Measurements from ENCODE around the gene CACNA2D3. TPM values are rescaled to one million over a fixed set of nuclear protein-coding genes. Genes with fewer than 3 reads are reported as not detected.
"Not testable (repeated sequence)": the region's sequence is repeated elsewhere in the genome, so short reads cannot be mapped to it uniquely, and the experiment has no call there.

Gene CACNA2D3
- total and polyA plus RNA-seq, 7 donors, result 2.7 to 13.5 (median 9.0) TPM

GRCh38 chr3:54633444-54634121 is 511.2 kb downstream of the CACNA2D3 start:
- no peak for ATAC-seq
- no peak for TF ChIP-seq CTCF (IDR thresholded peaks at IDR 0.05)
- intact Hi-C loops (cut with DNase I), result no loop called here
- Histone ChIP-seq H3K4me1 (no peaks in the 10 kb centered on the region), H3K36me3 (ENCODE audit: insufficient read depth in 1 of 2, low read depth in 1 of 2) (no peaks in the 10 kb centered on the region), H3K4me3 (no peak overlapping the region), H3K27me3 (ENCODE audit: insufficient read depth in 3 of 3, low read length in 2 of 3) (no peaks in the 10 kb centered on the region), H3K9me3 (no peaks in the 10 kb centered on the region), H3K27ac (no peak overlapping the region)
- DNase-seq, result no peak
- 80 to 85% (median 83%) methylated on average over 10 of the region's 10 CpGs for WGBS, 3 donors

GRCh38 chr3:54634122-54634469 is 511.7 kb downstream of the CACNA2D3 start:
- no peak for DNase-seq
- no peak overlapping the region for H3K4me3 ChIP-seq
- H3K9me3 ChIP-seq, result no peaks in the 10 kb centered on the region
- TF ChIP-seq CTCF (IDR thresholded peaks at IDR 0.05), result no peak
- H3K36me3 ChIP-seq (ENCODE audit: insufficient read depth in 1 of 2, low read depth in 1 of 2), result no peaks in the 10 kb centered on the region
- no peaks in the 10 kb centered on the region for H3K27me3 ChIP-seq (ENCODE audit: insufficient read depth in 3 of 3, low read length in 2 of 3)
- ATAC-seq, result no peak
- no peaks in the 10 kb centered on the region for H3K4me1 ChIP-seq
- WGBS, 3 donors, result 80 to 88% (median 86%) methylated on average over 3 of the region's 3 CpGs
- intact Hi-C loops (cut with DNase I), result no loop called here
- no peak overlapping the region for H3K27ac ChIP-seq

GRCh38 chr3:54639790-54640372 is 517.5 kb downstream of the CACNA2D3 start:
- intact Hi-C loops (cut with DNase I), result not testable (repeated sequence)
- WGBS, 3 donors, result 73 to 77% (median 75%) methylated on average over 12 of the region's 12 CpGs

GRCh38 chr3:54641226-54642014 is 519.1 kb downstream of the CACNA2D3 start:
- DNase-seq (no peak), ATAC-seq (no peak)
- no peaks in the 10 kb centered on the region for H3K36me3 ChIP-seq (ENCODE audit: insufficient read depth in 1 of 2, low read depth in 1 of 2)
- 82 to 83% (median 83%) methylated on average over 2 of the region's 2 CpGs for WGBS, 3 donors
- H3K27me3 ChIP-seq (ENCODE audit: insufficient read depth in 3 of 3, low read length in 2 of 3), result no peaks in the 10 kb centered on the region
- no peak for TF ChIP-seq CTCF (IDR thresholded peaks at IDR 0.05)
- no peaks in the 10 kb centered on the region for H3K4me1 ChIP-seq
- intact Hi-C loops (cut with DNase I), result no loop called here
- no peak overlapping the region for H3K4me3 ChIP-seq
- no peaks in the 10 kb centered on the region for H3K9me3 ChIP-seq
- no peak overlapping the region for H3K27ac ChIP-seq

More at GRCh38 chr3:54639790-54640372, 517.5 kb downstream of the CACNA2D3 start:
- not testable (repeated sequence) for H3K27ac ChIP-seq; H3K9me3 ChIP-seq; H3K4me1 ChIP-seq; H3K36me3 ChIP-seq (ENCODE audit: insufficient read depth in 1 of 2, low read depth in 1 of 2); H3K4me3 ChIP-seq; ATAC-seq; H3K27me3 ChIP-seq (ENCODE audit: insufficient read depth in 3 of 3, low read length in 2 of 3); DNase-seq

GRCh38 chr3:54642147-54642546 is 519.8 kb downstream of the CACNA2D3 start:
- TF ChIP-seq CTCF (IDR thresholded peaks at IDR 0.05), result no peak
- no peak overlapping the region for H3K27ac ChIP-seq
- DNase-seq (no peak), ATAC-seq (no peak)
- WGBS, 3 donors, result 90 to 94% (median 94%) methylated on average over 6 of the region's 6 CpGs
- intact Hi-C loops (cut with DNase I), result no loop called here
- H3K9me3 ChIP-seq, result no peaks in the 10 kb centered on the region
- no peaks in the 10 kb centered on the region for H3K4me1 ChIP-seq
- no peaks in the 10 kb centered on the region for H3K36me3 ChIP-seq (ENCODE audit: insufficient read depth in 1 of 2, low read depth in 1 of 2)
- H3K27me3 ChIP-seq (ENCODE audit: insufficient read depth in 3 of 3, low read length in 2 of 3), result no peaks in the 10 kb centered on the region
- H3K4me3 ChIP-seq, result no peak overlapping the region

Data from psoas muscle (tissue), 8 donors.